ENCODE results near the gene MUC20. TPM values are rescaled to one million over a fixed set of nuclear protein-coding genes. Genes with fewer than 3 reads are reported as not detected.

The MUC20 gene
- total and polyA plus RNA-seq, 9 of the 15 experiments (the other 6 are each of a cell fraction or from before 2014, with no cell fraction given) = 0.03 to 0.23 (median 0.15) TPM; not detected in 3

- H3K9me1 ChIP-seq (ENCODE audit: control insufficient read depth, insufficient read depth, low read length) = no peaks in the 10 kb centered on the region
- WGBS (ENCODE audit: insufficient coverage, low coverage, missing lambda C conversion rate) = 9% methylated on average over 23 of the region's 24 CpGs
- POLR2A ChIA-PET = interaction anchor here (0.7 to 1.0 kb wide), 2 partner anchors 13 to 508 kb away, joined by 3 to 4 read pairs; no protein-coding TSS in a partner anchor
- TF ChIP-seq HOMEZ (CRISPR knock-in tag; IDR thresholded peaks at IDR 0.05) = no peak
- TF ChIP-seq BDP1 (IDR thresholded peaks at IDR 0.05; ENCODE audit: insufficient read depth, insufficient read length) = no peak
- no peak for TF ChIP-seq CEBPB (tag; IDR thresholded peaks at IDR 0.05)
- TF ChIP-seq RBM25 (IDR thresholded peaks at IDR 0.05; ENCODE audit: low read depth, low read length, severe bottlenecking) = no peak
- no peak for TF ChIP-seq ZNF12 (CRISPR knock-in tag; IDR thresholded peaks at IDR 0.05)
- TF ChIP-seq HMG20A (CRISPR knock-in tag; conservative IDR thresholded peaks at IDR 0.05) = no peak
- no peak for TF ChIP-seq FOXA3 (CRISPR knock-in tag; conservative IDR thresholded peaks at IDR 0.05 in 1 of 2, IDR thresholded peaks at IDR 0.05 in 1 of 2)
- DNase-seq (ENCODE audit: extremely low read depth in 1 of 4, low spot score in 3 of 4) (no peak), ATAC-seq (no peak), FAIRE-seq (no peak)
- BruUV-seq (replicated peaks) = no TSS peak
- peaks cover 4% of the 10 kb centered on the region; the same call in 1 of the 2 replicates for H4K20me1 ChIP-seq (replicated peaks; ENCODE audit: control insufficient read depth, insufficient read depth, low read length)
- H3K4me2 ChIP-seq (ENCODE audit: insufficient read depth, low read length) = no peak overlapping the region
- CTCF ChIA-PET (ENCODE audit: low intra/inter-chr PET ratio) = no interaction called here
- intact Hi-C loops (cut with micrococcal nuclease) (no loop called here), in situ Hi-C loops (cut with MboI) (no loop called here)
- no peak overlapping the region for H3K4me3 ChIP-seq
- H3K36me3 ChIP-seq (ENCODE audit: control insufficient read depth, insufficient read depth, low read length) = no peaks in the 10 kb centered on the region
- H3K4me1 ChIP-seq (replicated peaks in 1 of 2; ENCODE audit: control insufficient read depth in 2 of 2, insufficient read depth in 2 of 2, low read length in 2 of 2) = peaks cover 0 to 3% of the 10 kb centered on the region in 2 experiments; a peak in 2 of 5 replicates
- peaks cover 26 to 74% of the 10 kb centered on the region in 2 experiments; a peak in 4 of 5 replicates for H3K27me3 ChIP-seq (ENCODE audit: control insufficient read depth in 2 of 2, insufficient read depth in 2 of 2, low read length in 2 of 2)
- H3K79me2 ChIP-seq (ENCODE audit: control insufficient read depth, insufficient read depth, low read length) = no peaks in the 10 kb centered on the region
- no peak overlapping the region for H3K27ac ChIP-seq (ENCODE audit: extremely low read depth, low read depth, low read length)
- H3K9ac ChIP-seq (ENCODE audit: insufficient read depth in 1 of 2, low read depth in 2 of 2, low read length in 2 of 2) = no peak overlapping the region
- no peak overlapping the region for H2AFZ ChIP-seq (ENCODE audit: low read depth, low read length)
- H3K9me3 ChIP-seq (replicated peaks; ENCODE audit: control insufficient read depth, insufficient read depth, low read depth, low read length) = no peaks in the 10 kb centered on the region
These were observed 39.8 kb downstream of the MUC20 start for GRCh38 chr3:195760345-195761122.
